ENCODE data around the gene RPUSD1.
"Not testable (repeated sequence)": the region's sequence is repeated elsewhere in the genome, so short reads cannot be mapped to it uniquely, and the experiment has no call there.

The RPUSD1 gene

GRCh38 chr16:787978-788398 lies at the start of gene RPUSD1:
Gene RPUSD1, minus strand, starts transcription at chr16:788381. Its CDS starts 644 bp downstream, at chr16:787737.
- DNase-seq (ENCODE audit: low read depth in 2 of 2): no peak

GRCh38 chr16:836822-837221 lies 48.6 kb upstream of the RPUSD1 start:
- DNase-seq (ENCODE audit: low read depth in 2 of 2): not testable (repeated sequence)

GRCh38 chr16:836221-836620 lies 48.0 kb upstream of the RPUSD1 start:
- DNase-seq (ENCODE audit: low read depth in 2 of 2): no peak

GRCh38 chr16:835373-835772 lies 47.2 kb upstream of the RPUSD1 start:
- DNase-seq (ENCODE audit: low read depth in 2 of 2): no peak

DNA sequence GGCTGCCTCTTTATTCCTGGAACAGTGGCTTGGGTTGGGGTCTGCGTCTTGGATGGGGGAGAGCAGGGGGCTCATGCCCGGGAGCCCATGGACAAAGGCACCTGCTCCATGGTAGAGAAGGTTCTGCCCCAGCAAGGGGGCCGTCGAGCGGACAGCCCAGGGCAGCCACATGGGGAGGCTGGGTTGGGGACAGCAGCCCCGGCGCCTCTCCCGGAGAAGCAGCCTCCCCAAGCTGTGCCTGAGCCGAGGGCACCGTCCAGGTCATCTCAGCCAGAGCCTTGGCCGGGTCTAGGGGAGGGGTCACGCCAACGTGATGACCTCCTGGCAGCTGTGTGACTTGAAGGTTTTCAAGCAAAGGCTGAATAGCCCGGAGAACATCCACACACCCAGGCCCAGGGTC lies 45.2 kb upstream of the RPUSD1 start:
- DNase-seq (ENCODE audit: low read depth in 2 of 2): no peak

DNA sequence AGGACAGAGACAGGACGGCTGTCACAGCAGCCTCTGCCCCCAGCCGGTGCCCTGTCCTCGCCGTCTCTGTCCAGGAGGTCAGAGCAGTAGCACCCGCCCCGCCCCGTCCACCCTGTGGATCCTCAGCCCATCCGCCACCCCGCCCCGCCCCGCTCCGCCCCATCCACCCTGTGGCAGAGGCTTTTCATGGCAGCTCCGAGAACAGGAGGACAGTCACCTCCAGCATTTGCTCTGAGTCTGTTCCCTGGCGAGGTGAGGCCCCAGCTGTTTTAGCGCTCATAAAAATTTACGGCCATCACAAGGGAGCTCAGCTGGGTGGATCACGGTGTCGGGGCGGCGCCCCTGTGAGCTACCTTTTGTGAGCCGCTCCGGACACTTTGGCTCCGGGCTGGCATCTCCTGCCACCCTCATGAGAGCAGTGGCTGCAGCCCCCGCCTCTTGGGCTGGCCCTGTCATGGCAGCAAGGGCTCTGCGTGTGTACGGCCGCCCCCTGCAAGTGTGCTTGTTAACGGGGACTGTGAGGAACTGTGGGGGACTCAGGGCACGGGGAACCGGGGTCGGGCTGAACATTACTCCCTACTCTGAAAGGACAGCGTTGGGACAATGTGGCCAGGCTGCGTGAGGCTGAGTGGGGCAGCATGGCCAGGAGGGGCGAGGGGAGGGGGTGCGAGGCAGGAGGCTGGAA lies 44.6 kb upstream of the RPUSD1 start:
- no peak for DNase-seq (ENCODE audit: low read depth in 2 of 2)

GRCh38 chr16:831571-832413 lies 43.6 kb upstream of the RPUSD1 start:
- no peak for DNase-seq (ENCODE audit: low read depth in 2 of 2)

- DNase-seq (ENCODE audit: low read depth in 2 of 2): no peak
These were observed 42.8 kb upstream of the RPUSD1 start for GRCh38 chr16:830871-831570.

DNA sequence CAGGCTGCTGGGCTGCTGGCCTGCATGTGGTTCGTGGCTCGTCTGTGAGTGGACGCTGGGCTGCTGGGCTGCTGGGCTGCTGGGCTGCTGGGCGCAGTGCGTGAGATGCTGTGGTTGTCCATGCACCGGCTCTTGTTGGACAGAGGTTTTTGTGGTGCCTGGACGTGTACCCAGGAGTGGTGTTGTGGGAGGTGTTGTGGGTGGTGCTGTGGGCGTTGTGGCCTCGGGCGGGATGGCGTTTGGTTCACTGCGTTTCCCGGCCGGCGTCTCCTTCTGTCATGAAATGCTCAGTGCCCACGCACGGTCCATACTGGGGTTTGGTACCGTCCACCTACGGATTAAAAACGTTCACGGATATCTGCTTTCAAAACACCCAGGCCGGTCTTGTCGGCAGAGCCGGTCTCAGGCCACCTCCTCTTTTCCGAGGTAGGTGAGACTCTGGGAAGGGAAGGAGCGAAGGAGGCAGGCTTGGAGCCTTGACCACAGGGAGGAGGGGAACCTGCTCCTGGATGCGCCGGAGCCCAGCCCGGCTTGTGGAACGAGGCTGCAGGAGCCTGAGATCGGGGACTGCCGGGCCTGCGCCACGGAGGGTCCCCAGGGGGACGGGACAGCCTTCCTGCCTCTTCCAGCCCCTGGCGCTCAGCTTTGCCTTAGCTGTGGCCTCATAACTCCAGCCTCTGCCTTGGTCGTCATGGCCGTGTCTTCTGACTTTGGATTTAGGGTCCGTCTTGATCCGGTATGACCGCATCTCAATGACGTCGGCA lies 42.1 kb upstream of the RPUSD1 start:
- no peak for DNase-seq (ENCODE audit: low read depth in 2 of 2)

- no peak for DNase-seq (ENCODE audit: low read depth in 2 of 2)
These were observed 40.7 kb upstream of the RPUSD1 start for GRCh38 chr16:828891-829290.

GRCh38 chr16:827513-827912 lies 39.3 kb upstream of the RPUSD1 start:
- DNase-seq (ENCODE audit: low read depth in 2 of 2): no peak

GRCh38 chr16:825341-826061 lies 37.3 kb upstream of the RPUSD1 start:
- DNase-seq (ENCODE audit: low read depth in 2 of 2): no peak

- no peak for DNase-seq (ENCODE audit: low read depth in 2 of 2)
These were observed 36.4 kb upstream of the RPUSD1 start for GRCh38 chr16:824601-825000.

- DNase-seq (ENCODE audit: low read depth in 2 of 2): no peak
These were observed 36.0 kb upstream of the RPUSD1 start for GRCh38 chr16:824194-824593.

DNA sequence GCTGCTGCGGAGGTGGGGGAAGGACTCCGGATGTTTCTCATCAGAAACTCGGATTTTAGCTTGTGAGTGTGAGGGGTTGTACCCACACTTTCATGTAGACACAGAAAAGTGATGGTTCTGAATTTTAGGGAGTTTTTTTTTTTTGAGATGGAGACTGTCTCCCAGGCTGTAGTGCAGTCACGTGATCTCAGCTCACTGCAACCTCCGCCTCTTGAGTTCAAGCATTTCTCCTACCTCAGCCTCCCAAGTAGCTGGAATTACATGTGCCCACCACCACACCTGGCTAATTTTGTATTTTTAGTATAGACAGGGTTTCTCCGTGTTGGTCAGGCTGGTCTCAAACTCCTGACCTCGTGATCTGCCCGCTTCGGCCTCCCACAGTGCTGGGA lies 34.7 kb upstream of the RPUSD1 start:
- DNase-seq (ENCODE audit: low read depth in 2 of 2): no peak

GRCh38 chr16:822174-822908 lies 34.2 kb upstream of the RPUSD1 start:
- no peak for DNase-seq (ENCODE audit: low read depth in 2 of 2)

DNA sequence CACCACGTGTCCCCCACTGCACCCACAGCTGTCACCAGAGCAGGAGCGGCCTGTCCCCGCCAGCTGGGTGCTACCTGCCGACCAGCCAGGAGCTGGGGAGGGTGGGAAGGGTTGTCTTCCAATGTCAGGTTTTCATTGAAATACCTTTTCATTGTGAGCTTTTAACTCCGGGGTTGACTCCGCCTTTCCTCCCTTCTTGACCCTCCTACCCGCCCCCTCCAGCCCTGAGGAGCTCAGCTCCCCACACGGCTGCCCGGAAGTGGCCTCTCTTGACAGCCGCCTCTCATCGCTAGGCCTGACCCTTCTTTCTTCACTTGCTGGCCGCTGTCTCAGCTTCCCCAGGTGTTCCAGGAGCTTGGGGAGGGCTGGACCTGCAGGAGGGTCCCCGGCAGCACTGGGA lies 33.6 kb upstream of the RPUSD1 start:
- DNase-seq (ENCODE audit: low read depth in 2 of 2): no peak

GRCh38 chr16:820748-821147 lies 32.6 kb upstream of the RPUSD1 start:
- DNase-seq (ENCODE audit: low read depth in 2 of 2): no peak

DNA sequence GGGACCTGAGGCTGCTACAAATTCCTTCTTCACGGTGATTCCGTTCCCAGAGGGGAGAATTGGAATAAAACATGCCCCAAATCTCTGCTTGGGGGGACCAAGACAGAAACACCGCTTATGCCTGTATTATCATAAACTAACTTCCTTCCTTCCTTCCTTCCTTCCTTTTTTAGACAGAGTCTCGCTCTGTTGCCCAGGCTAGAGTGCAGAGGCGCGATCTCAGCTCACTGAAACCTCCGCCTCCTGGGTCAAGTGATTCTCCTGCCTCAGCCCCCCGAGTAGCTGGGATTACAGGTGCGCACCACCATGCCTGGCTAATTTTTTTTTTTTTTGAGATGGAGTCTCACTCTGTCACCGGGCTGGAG lies 31.8 kb upstream of the RPUSD1 start:
- DNase-seq (ENCODE audit: low read depth in 2 of 2): not testable (repeated sequence)

- no peak for DNase-seq (ENCODE audit: low read depth in 2 of 2)
These were observed 31.3 kb upstream of the RPUSD1 start for GRCh38 chr16:819336-820043.
